ENCODE measurements around the gene NUDT8. TPM values are rescaled to one million over a fixed set of nuclear protein-coding genes. Genes with fewer than 3 reads are reported as not detected.

NUDT8 gene
- total and polyA plus RNA-seq, 9 of the 15 experiments (the other 6 are each of a cell fraction or from before 2014, with no cell fraction given), result 0.23 to 27.8 (median 5.0) TPM

DNA sequence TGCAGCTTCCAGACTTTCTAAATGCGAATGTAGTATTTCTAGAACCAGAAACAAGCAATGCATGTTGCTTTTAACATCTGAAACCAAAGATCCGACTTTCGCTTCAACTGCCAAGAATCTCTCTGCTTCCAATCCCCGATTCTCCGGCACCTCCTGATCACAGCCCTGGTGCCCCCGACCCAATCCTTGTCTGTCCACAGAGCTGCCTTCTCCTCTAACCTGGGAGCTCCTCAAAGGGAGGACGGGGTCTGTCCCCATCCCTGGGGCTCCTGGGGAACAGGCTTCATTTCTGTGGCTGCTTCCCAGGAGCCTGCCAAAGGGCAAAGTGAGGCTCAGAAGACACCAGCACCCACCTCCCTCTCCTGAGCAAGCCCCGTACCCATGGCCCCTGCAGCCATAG is 44.2 kb upstream of the NUDT8 start (continued):
- TF ChIP-seq, protein P1, sequence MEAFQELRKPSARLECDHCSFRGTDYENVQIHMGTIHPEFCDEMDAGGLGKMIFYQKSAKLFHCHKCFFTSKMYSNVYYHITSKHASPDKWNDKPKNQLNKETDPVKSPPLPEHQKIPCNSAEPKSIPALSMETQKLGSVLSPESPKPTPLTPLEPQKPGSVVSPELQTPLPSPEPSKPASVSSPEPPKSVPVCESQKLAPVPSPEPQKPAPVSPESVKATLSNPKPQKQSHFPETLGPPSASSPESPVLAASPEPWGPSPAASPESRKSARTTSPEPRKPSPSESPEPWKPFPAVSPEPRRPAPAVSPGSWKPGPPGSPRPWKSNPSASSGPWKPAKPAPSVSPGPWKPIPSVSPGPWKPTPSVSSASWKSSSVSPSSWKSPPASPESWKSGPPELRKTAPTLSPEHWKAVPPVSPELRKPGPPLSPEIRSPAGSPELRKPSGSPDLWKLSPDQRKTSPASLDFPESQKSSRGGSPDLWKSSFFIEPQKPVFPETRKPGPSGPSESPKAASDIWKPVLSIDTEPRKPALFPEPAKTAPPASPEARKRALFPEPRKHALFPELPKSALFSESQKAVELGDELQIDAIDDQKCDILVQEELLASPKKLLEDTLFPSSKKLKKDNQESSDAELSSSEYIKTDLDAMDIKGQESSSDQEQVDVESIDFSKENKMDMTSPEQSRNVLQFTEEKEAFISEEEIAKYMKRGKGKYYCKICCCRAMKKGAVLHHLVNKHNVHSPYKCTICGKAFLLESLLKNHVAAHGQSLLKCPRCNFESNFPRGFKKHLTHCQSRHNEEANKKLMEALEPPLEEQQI (IDR thresholded peaks at IDR 0.05), result no peak

DNA sequence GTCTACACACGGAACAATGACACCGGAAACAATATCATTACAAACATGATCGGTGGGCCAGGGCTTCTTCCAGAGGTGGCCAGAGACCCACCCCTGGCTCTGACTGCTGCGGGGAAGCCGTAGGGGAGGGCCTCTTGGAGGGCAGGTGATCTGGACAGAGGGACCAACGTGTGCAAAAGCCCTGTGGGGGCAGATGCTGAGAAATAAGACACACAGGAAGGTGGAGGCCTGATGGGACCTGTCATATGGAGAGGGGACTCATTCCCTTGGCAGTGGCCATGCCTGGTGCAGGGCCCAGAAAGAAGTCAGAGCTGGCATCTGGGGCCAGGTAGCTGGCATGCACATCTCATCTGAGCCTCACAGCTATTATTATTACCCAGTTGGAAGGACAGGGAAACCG is 43.6 kb upstream of the NUDT8 start:
- Histone ChIP-seq H3K9me1 (ENCODE audit: control insufficient read depth, insufficient read depth, low read length) (no peaks in the 10 kb centered on the region), H3K9me3 (replicated peaks; ENCODE audit: control insufficient read depth, insufficient read depth, low read depth, low read length) (0 out of 2 replicates have a peak, but pooled peaks cover 1% of the 10 kb centered on the region), H3K4me2 (ENCODE audit: insufficient read depth, low read length) (no peak overlapping the region), H3K27ac (ENCODE audit: extremely low read depth, low read depth, low read length) (no peak overlapping the region), H3K4me3 (no peak overlapping the region), H3K36me3 (ENCODE audit: control insufficient read depth, insufficient read depth, low read length) (no peaks in the 10 kb centered on the region), H3K4me1 (replicated peaks in 1 of 2; ENCODE audit: control insufficient read depth in 2 of 2, insufficient read depth in 2 of 2, low read length in 2 of 2) (peaks cover 0 to 5% of the 10 kb centered on the region in 2 experiments; a peak in 1 of 5 replicates), H3K9ac (ENCODE audit: insufficient read depth in 1 of 2, low read depth in 2 of 2, low read length in 2 of 2) (no peak overlapping the region), H3K79me2 (ENCODE audit: control insufficient read depth, insufficient read depth, low read length) (no peaks in the 10 kb centered on the region), H2AFZ (ENCODE audit: low read depth, low read length) (no peak overlapping the region), H4K20me1 (replicated peaks; ENCODE audit: control insufficient read depth, insufficient read depth, low read length) (peaks cover 4% of the 10 kb centered on the region; the same call in 1 of the 2 replicates), H3K27me3 (ENCODE audit: control insufficient read depth in 2 of 2, insufficient read depth in 2 of 2, low read length in 2 of 2) (peaks cover 28 to 40% of the 10 kb centered on the region in 2 experiments; a peak in 4 of 5 replicates)
- DNase-seq (ENCODE audit: extremely low read depth in 1 of 4, low spot score in 3 of 4) (no peak), ATAC-seq (no peak), FAIRE-seq (no peak)
- BruUV-seq (replicated peaks), result no TSS peak
- TF ChIP-seq CCNT2 (IDR thresholded peaks at IDR 0.05; ENCODE audit: borderline replicate concordance, extremely low read depth, insufficient read length, low read depth, low read length), result no peak
- no peak for TF ChIP-seq DNMT1 (IDR thresholded peaks at IDR 0.05)
- no peak for TF ChIP-seq ZNF586 (CRISPR knock-in tag; conservative IDR thresholded peaks at IDR 0.05)
- TF ChIP-seq CCAR2 (IDR thresholded peaks at IDR 0.05; ENCODE audit: low read depth, low read length), result no peak
- no peak for TF ChIP-seq MCM3 (IDR thresholded peaks at IDR 0.05)
- no peak for TF ChIP-seq JUND (IDR thresholded peaks at IDR 0.05; ENCODE audit: borderline replicate concordance, low read depth, low read length)
- TF ChIP-seq JUND (tag; IDR thresholded peaks at IDR 0.05; ENCODE audit: borderline replicate concordance, low read depth, low read length), result no peak
- TF ChIP-seq TFAM (CRISPR knock-in tag; conservative IDR thresholded peaks at IDR 0.05), result no peak
- no peak for TF ChIP-seq ZNF184 (CRISPR knock-in tag; IDR thresholded peaks at IDR 0.05)
- TF ChIP-seq ZZZ3 (IDR thresholded peaks at IDR 0.05), result no peak
- TF ChIP-seq CHD1 (IDR thresholded peaks at IDR 0.05; ENCODE audit: low read length), result no peak
- TF ChIP-seq ZNF584 (CRISPR knock-in tag; IDR thresholded peaks at IDR 0.05; ENCODE audit: low read depth), result no peak
- TF ChIP-seq SRSF7 (optimal IDR thresholded peaks at IDR 0.05; ENCODE audit: low read depth, low read length), result no peak
- no peak for TF ChIP-seq RFX5 (IDR thresholded peaks at IDR 0.05; ENCODE audit: low read depth, low read length)
- TF ChIP-seq, protein P2, sequence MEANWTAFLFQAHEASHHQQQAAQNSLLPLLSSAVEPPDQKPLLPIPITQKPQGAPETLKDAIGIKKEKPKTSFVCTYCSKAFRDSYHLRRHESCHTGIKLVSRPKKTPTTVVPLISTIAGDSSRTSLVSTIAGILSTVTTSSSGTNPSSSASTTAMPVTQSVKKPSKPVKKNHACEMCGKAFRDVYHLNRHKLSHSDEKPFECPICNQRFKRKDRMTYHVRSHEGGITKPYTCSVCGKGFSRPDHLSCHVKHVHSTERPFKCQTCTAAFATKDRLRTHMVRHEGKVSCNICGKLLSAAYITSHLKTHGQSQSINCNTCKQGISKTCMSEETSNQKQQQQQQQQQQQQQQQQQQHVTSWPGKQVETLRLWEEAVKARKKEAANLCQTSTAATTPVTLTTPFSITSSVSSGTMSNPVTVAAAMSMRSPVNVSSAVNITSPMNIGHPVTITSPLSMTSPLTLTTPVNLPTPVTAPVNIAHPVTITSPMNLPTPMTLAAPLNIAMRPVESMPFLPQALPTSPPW (CRISPR knock-in tag; IDR thresholded peaks at IDR 0.05), result no peak
- WGBS (ENCODE audit: insufficient coverage, low coverage, missing lambda C conversion rate), result 4% methylated on average over 7 of the region's 7 CpGs
- ChIA-PET CTCF (ENCODE audit: low intra/inter-chr PET ratio) (no interaction called here), POLR2A (interaction anchor here (1.2 kb wide), 1 partner anchor 17 kb away, joined by 3 read pairs; no protein-coding TSS in a partner anchor)
- intact Hi-C loops (cut with micrococcal nuclease) (no loop called here), in situ Hi-C loops (cut with MboI) (no loop called here)

Measured in K562 (cell line).